Mesothelial cell of epicardium (in vitro differentiated cells): ENCODE data around the gene MYO1D. TPM values are rescaled to one million over a fixed set of nuclear protein-coding genes. Genes with fewer than 3 reads are reported as not detected.

Experiments
- DNase-seq, 2 experiments: peaks; one replicate each; pipeline ENCODE4 v3.0.0; 2021; ENCODE audit warnings: low spot score in 2 of 2; ENCODE audit not compliant: unreplicated experiment in 2 of 2
- H3K27ac Mint-ChIP-seq: 2 replicates; pipeline ENCODE4 v1.8.0; 2021; ENCODE audit warnings: mixed read lengths
- H3K27me3 Mint-ChIP-seq: 2 replicates; pipeline ENCODE4 v1.8.0; 2021; ENCODE audit warnings: low read depth, mixed read lengths
- H3K36me3 Mint-ChIP-seq: 2 replicates; pipeline ENCODE4 v1.8.0; 2021; ENCODE audit warnings: mixed read lengths
- H3K4me1 Mint-ChIP-seq: 2 replicates; pipeline ENCODE4 v1.8.0; 2021; ENCODE audit warnings: mixed read lengths
- H3K4me3 Mint-ChIP-seq: 2 replicates; pipeline ENCODE4 v1.8.0; 2021; ENCODE audit warnings: mild to moderate bottlenecking, moderate library complexity, mixed read lengths
- H3K9me3 Mint-ChIP-seq: 2 replicates; pipeline ENCODE4 v1.8.0; 2021; ENCODE audit warnings: mixed read lengths
- total RNA-seq: library from RNA; stranded (reverse); gene quantifications from 3 replicates; pipeline ENCODE4 v1.2.1, GENCODE V29; 2021
- TF ChIP-seq, protein P1 (sequence below): fragments of 200-600 bp; sonication (generic); IDR thresholded peaks from one replicate; pipeline ENCODE4 v1.5.0; 2021; ENCODE audit warnings: antibody characterized with exemption; ENCODE audit not compliant: unreplicated experiment

Gene MYO1D
- total RNA-seq, 1 donor from 2014 or later, result 48.6 TPM

DNA sequence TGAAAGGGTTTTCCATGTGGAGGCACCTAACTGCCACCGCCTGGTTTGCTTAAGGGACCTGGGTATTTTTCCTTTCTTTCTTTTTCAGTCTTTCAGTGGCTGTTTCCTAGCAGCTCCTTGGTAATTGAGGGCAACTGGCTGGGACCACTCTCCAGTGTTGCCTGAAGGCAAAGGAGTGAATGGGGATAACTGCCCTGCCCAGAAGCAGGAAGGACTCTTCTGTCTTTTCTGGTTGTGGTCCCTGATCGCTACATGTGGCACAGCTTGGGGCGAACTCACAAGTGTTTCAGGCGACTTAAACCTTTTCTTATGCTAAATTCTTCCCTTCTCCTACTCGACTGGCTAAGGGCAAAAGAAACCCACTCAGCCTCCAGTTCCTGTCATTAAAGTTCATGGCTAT is 40.9 kb upstream of the MYO1D start:
- Mint-ChIP-seq H3K4me1 (no peaks in the 10 kb centered on the region), H3K9me3 (peaks cover 6% of the 10 kb centered on the region), H3K4me3 (no peak overlapping the region), H3K27ac (no peak overlapping the region), H3K36me3 (no peaks in the 10 kb centered on the region), H3K27me3 (no peaks in the 10 kb centered on the region)
- TF ChIP-seq, protein P1, sequence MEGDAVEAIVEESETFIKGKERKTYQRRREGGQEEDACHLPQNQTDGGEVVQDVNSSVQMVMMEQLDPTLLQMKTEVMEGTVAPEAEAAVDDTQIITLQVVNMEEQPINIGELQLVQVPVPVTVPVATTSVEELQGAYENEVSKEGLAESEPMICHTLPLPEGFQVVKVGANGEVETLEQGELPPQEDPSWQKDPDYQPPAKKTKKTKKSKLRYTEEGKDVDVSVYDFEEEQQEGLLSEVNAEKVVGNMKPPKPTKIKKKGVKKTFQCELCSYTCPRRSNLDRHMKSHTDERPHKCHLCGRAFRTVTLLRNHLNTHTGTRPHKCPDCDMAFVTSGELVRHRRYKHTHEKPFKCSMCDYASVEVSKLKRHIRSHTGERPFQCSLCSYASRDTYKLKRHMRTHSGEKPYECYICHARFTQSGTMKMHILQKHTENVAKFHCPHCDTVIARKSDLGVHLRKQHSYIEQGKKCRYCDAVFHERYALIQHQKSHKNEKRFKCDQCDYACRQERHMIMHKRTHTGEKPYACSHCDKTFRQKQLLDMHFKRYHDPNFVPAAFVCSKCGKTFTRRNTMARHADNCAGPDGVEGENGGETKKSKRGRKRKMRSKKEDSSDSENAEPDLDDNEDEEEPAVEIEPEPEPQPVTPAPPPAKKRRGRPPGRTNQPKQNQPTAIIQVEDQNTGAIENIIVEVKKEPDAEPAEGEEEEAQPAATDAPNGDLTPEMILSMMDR, result no peak
- no peak for DNase-seq

DNA sequence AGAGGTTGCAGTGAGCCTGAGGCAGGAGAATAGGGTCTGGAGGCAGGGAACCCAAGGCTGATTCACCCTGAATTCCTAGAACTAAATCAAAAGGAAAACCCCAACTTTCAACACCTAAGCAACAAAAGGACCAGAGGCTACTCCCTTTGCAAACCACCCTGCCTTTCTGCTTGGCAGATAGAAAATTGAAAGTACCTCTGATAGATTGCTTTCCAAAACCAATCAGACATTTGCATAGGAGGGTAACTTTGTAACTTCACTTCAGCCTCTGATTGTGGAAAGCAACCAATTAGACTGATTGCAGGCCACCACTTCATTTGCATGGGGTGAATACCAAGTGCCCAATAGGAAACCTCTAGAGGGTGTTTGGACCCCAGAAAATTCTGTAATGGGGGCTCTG is 40.2 kb upstream of the MYO1D start:
- H3K4me1 Mint-ChIP-seq, result peaks cover 5% of the 10 kb centered on the region
- no peak overlapping the region for H3K4me3 Mint-ChIP-seq
- DNase-seq, result no peak
- H3K27me3 Mint-ChIP-seq, result no peaks in the 10 kb centered on the region
- peaks cover 6% of the 10 kb centered on the region for H3K9me3 Mint-ChIP-seq
- TF ChIP-seq, protein P1, result no peak
- H3K27ac Mint-ChIP-seq, result no peak overlapping the region
- no peaks in the 10 kb centered on the region for H3K36me3 Mint-ChIP-seq

DNA sequence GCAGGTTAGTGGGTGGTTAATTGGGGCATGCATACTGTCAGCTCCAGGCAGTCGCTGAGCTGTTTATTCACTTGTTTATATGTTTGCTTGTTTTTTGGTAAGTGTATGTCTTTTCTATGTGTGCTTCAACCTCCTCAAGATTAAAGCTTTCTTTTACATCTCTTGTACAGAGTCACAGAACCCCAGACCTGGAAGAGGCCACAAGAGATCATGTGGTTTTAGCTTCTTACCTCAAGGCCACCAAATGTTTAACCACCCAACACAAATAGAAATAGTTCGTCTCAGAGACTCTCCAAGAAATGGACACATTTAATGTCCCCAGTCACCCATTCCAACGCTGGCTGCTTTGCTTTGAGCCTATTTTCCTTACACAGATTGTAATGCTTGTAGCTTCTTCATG is 39.2 kb upstream of the MYO1D start:
- Mint-ChIP-seq H3K36me3 (no peaks in the 10 kb centered on the region), H3K9me3 (peaks cover 6% of the 10 kb centered on the region)

DNA sequence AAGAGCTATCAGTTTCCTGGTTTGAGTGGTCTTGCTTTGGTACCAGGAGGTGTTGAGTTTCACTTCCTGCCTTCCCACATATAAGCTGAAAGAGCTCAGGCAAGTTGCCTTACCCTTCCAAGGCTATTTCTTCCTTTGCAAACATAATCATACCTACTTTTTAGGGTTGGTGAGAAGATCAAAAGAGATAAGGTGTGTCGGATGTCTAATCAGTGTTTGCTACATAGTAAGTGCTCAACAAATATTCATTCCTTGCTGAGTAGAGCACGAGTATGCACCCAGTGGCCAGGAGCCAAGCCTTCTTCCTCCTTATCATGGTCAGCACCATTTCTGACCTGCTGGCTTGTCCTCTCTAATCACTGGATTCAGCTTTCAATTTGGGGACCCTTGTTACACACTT is 38.3 kb upstream of the MYO1D start:
- Mint-ChIP-seq H3K4me1 (peaks cover 8% of the 10 kb centered on the region), H3K36me3 (no peaks in the 10 kb centered on the region), H3K27me3 (no peaks in the 10 kb centered on the region), H3K27ac (no peak overlapping the region), H3K9me3 (peaks cover 6% of the 10 kb centered on the region), H3K4me3 (no peak overlapping the region)
- DNase-seq, result no peak
- TF ChIP-seq, protein P1, result no peak

More for the DNA sequence above, 39.2 kb upstream of the MYO1D start:
- Mint-ChIP-seq H3K4me1 (peaks cover 8% of the 10 kb centered on the region), H3K27ac (no peak overlapping the region), H3K4me3 (no peak overlapping the region), H3K27me3 (no peaks in the 10 kb centered on the region)
- DNase-seq, result no peak
- TF ChIP-seq, protein P1, result no peak

DNA sequence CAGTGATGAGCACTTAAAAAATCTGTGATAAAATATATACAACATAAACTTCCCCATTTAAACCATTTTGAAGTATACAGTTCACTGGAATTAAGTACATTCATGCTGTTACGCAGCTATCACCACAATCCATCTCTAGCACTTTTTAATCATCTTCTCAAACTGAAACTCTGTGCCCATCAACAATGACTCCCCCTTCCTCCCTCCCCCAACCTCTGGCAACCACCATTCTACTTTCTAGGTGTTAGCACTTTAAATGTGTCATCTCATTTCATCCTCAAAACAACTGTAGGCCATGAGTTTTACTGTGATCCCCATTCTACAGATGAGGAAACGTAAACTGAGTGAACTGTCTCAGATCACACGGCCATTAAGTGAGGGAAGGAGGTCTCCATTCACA is 37.3 kb upstream of the MYO1D start:
- no peak for DNase-seq
- Mint-ChIP-seq H3K27ac (no peak overlapping the region), H3K27me3 (no peaks in the 10 kb centered on the region), H3K4me3 (no peak overlapping the region), H3K9me3 (peaks cover 6% of the 10 kb centered on the region), H3K4me1 (peaks cover 8% of the 10 kb centered on the region), H3K36me3 (no peaks in the 10 kb centered on the region)
- TF ChIP-seq, protein P1, result no peak

DNA sequence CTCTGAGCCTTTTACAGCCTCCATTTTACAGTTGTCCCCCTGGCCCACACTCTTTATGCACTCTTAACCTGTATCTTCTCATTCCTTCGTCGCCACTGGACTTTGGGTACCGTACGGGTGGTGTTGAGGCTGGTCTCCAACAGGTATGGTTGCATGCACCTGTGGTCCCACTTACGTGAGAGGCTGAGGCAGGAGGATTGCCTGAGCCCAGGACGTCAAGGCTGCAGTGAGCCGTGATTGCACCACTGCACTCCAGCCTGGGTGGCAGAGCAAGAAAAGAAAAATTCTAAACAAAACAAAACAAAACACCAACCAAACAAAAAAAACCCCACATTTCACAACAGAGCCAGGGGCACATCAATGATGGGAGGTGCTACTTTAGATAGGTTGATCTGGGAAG is 36.7 kb upstream of the MYO1D start:
- Mint-ChIP-seq H3K27ac (peak overlapping the region; percentile 45), H3K27me3 (no peaks in the 10 kb centered on the region), H3K4me3 (no peak overlapping the region), H3K4me1 (peaks cover 8% of the 10 kb centered on the region), H3K36me3 (no peaks in the 10 kb centered on the region), H3K9me3 (peaks cover 6% of the 10 kb centered on the region)
- no peak for DNase-seq
- TF ChIP-seq, protein P1, result no peak
